Activated naive CD4-positive, alpha-beta T cell treated with anti-CD3 and anti-CD28 coated beads for 36 hours (primary cell): ENCODE data around the gene SOS2. TPM values are rescaled to one million over a fixed set of nuclear protein-coding genes. Genes with fewer than 3 reads are reported as not detected.

ENCODE experiments used
- total RNA-seq, 2 experiments: library from RNA; stranded (reverse); gene quantifications; one replicate each; pipeline ENCODE4 v1.2.3, GENCODE V29; 2021

The SOS2 gene
- total RNA-seq, 2 experiments from 2014 or later = 20.3 to 22.1 TPM

Other genes starting within 250 kb of the SOS2 start
- gene VCPKMT, start 115.0 kb downstream of the SOS2 start, total RNA-seq = 10 to 100 TPM in 1 of 2 experiments, 1 to 10 TPM in 1; 9.6 to 10.5 TPM
- 10 to 100 TPM; 13.5 to 14.3 TPM for gene L2HGDH, start 80.7 kb upstream of the SOS2 start, total RNA-seq
- 10 to 100 TPM; 11.7 to 13.7 TPM for gene DMAC2L, start 80.7 kb upstream of the SOS2 start, total RNA-seq
- gene CDKL1, start 165.3 kb upstream of the SOS2 start, total RNA-seq = 1 to 10 TPM; 1.5 to 2.0 TPM